Measurements from ENCODE around the gene RPS16. TPM values are rescaled to one million over a fixed set of nuclear protein-coding genes. Genes with fewer than 3 reads are reported as not detected.

Gene RPS16
- total RNA-seq, 1 donor from 2014 or later, result 1,453 TPM

DNA sequence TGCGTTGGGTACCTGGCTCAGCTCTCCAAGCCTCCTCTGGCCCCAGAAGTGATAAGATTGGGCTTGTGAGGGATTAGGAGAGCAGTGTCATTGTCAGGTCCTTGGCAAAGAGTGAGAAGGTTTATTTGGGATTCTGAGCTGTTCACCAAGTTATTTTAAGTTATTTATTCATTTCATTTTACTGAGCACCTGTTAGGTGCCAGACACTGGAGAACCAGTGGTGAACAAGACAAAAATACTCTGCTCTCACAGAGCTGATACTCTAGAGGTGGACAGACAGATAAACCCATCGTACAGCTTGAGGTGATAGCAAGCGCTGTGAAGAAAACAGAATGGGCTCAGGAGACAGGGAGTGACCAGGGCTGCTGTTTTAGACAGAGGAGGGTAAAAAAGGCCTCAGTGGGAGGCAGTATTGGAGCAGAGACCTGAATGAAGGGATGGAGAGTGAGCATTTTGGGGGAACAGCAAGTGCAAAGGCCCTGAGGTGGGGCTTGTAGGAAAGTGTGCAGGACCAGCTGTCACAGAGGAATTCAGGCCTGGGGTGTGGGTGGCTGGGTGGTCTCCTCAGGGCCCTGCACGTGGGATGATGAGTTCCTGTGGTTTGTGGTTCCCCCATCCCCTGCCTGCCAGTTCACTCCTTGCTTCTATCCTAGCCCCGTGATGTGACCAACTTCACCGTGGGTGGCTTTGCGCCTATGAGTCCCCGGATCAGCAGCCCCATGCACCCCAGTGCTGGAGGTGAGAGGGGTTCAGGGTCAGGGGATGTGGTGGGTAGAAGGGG, 36.2 kb upstream of the RPS16 start:
- H3K4me1 ChIP-seq, result no peaks in the 10 kb centered on the region
- H3K9me3 ChIP-seq, result no peaks in the 10 kb centered on the region
- H3K36me3 ChIP-seq, result peaks cover 89 to 98% of the 10 kb centered on the region in 2 donors
- no peak overlapping the region for H3K27ac ChIP-seq
- no peak overlapping the region for H3K4me3 ChIP-seq
- TF ChIP-seq, protein P1, sequence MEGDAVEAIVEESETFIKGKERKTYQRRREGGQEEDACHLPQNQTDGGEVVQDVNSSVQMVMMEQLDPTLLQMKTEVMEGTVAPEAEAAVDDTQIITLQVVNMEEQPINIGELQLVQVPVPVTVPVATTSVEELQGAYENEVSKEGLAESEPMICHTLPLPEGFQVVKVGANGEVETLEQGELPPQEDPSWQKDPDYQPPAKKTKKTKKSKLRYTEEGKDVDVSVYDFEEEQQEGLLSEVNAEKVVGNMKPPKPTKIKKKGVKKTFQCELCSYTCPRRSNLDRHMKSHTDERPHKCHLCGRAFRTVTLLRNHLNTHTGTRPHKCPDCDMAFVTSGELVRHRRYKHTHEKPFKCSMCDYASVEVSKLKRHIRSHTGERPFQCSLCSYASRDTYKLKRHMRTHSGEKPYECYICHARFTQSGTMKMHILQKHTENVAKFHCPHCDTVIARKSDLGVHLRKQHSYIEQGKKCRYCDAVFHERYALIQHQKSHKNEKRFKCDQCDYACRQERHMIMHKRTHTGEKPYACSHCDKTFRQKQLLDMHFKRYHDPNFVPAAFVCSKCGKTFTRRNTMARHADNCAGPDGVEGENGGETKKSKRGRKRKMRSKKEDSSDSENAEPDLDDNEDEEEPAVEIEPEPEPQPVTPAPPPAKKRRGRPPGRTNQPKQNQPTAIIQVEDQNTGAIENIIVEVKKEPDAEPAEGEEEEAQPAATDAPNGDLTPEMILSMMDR (IDR thresholded peaks at IDR 0.05), result no peak
- DNase-seq (ENCODE audit: low spot score in 2 of 2), result no peak
- H3K27me3 ChIP-seq, result no peaks in the 10 kb centered on the region
- intact Hi-C loops (cut with DNase I), result no loop called here

DNA sequence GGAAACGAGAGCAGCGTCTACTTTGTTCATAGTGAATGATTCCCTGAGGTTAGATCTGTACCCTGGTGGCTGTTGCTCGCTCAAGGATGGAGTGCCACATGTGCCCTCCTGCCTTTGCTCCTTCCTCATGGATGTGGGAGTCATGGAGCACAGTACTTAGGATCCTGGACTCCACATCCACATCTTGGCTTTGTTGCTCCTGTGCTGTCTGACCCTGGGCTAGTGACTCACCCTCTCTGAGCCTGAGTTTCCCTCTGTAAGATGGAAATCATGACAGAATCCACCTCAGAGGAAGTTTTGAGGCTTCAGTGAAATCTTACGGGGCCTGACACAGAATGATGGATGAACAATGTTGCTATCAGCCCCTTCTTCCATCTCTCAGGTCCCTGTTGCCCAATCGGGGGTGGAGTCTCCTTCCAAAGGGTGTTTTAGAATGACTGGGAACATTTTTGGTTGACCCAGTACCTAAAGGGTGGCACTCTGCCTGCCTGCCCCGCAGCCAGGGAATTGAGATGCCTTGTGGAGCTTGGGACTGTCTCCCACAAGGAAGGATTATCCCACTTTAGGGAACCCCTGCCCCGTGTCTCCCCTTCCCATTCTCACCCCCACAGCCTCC, 35.1 kb upstream of the RPS16 start:
- H3K27ac ChIP-seq, result no peak overlapping the region
- DNase-seq (ENCODE audit: low spot score in 2 of 2), result no peak
- no peaks in the 10 kb centered on the region for H3K27me3 ChIP-seq
- intact Hi-C loops (cut with DNase I), result no loop called here
- no peak overlapping the region for H3K4me3 ChIP-seq
- no peaks in the 10 kb centered on the region for H3K4me1 ChIP-seq
- H3K36me3 ChIP-seq, result peaks cover 94 to 100% of the 10 kb centered on the region in 2 donors
- TF ChIP-seq, protein P1 (IDR thresholded peaks at IDR 0.05), result no peak
- H3K9me3 ChIP-seq, result no peaks in the 10 kb centered on the region

DNA sequence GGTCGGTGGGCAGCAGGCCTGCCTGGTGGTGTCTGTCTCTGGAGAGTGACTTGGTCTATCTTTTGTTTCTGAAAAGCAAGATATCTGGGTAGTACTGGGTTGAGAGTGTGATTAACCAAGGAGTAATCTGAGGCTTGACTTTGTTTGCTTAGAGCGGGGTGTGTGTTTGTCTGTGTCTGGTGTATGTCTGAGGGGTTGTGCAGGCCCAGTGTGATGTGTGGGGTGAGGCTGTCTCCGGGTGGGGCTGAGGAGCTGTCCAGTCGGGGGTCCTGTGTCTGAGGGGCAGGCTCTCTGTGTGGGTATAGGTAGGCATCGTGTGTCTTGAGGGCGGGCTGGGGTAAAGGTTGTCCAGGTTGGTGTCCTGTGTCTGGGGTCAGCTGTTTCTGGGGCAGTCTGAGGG, 33.8 kb upstream of the RPS16 start:
- H3K36me3 ChIP-seq, result peaks cover 97 to 100% of the 10 kb centered on the region in 2 donors
- no peaks in the 10 kb centered on the region for H3K4me1 ChIP-seq
- DNase-seq (ENCODE audit: low spot score in 2 of 2), result no peak
- no peak overlapping the region for H3K27ac ChIP-seq
- no peaks in the 10 kb centered on the region for H3K27me3 ChIP-seq
- H3K4me3 ChIP-seq, result no peak overlapping the region
- TF ChIP-seq, protein P1 (IDR thresholded peaks at IDR 0.05), result no peak
- intact Hi-C loops (cut with DNase I), result no loop called here
- H3K9me3 ChIP-seq, result no peaks in the 10 kb centered on the region

DNA sequence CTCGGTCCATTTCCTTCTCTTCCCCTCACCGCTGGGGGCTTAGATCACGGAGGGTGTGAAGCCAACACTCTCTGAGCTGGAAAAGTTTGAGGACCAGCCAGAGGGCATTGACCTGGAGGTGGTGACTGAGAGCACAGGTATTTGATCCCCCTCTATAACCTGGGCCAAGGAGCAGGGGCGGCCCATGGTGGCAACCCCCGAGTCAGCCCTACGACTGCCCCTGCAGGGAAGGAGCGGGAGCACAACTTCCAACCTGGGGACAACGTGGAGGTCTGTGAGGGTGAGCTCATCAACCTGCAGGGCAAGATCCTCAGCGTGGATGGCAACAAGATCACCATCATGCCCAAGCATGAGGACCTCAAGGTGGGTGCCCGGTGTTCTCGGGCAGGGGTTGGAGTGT, 33.3 kb upstream of the RPS16 start:
- Histone ChIP-seq H3K36me3 (peaks cover 96 to 100% of the 10 kb centered on the region in 2 donors), H3K9me3 (no peaks in the 10 kb centered on the region), H3K4me3 (no peak overlapping the region), H3K4me1 (no peaks in the 10 kb centered on the region), H3K27ac (no peak overlapping the region), H3K27me3 (no peaks in the 10 kb centered on the region)
- TF ChIP-seq, protein P1 (IDR thresholded peaks at IDR 0.05), result no peak
- DNase-seq (ENCODE audit: low spot score in 2 of 2), result no peak
- intact Hi-C loops (cut with DNase I), result no loop called here

DNA sequence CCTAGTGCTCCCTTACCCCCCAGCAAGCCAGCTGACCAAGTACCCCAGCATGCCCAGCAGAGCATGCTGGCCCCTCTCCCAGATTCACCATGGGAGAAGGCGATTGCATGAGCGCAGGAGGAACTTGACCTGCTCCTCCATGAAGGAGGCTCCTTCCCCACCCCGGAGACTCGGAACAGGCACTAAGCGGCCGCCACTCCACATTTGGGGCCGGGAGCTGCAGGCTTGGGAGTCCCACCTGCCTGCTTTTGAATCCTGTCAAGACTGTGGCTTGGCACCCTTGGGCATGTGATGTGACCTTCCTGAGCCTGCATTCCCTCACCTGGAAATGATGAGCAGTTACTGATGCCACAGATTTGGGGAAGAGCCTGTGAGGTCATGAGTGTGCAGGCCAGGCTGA, 32.2 kb upstream of the RPS16 start:
- intact Hi-C loops (cut with DNase I), result no loop called here
- peaks cover 87 to 96% of the 10 kb centered on the region in 2 donors for H3K36me3 ChIP-seq

More for the DNA sequence above, 32.2 kb upstream of the RPS16 start:
- Histone ChIP-seq H3K9me3 (no peaks in the 10 kb centered on the region), H3K4me1 (no peaks in the 10 kb centered on the region), H3K27ac (no peak overlapping the region), H3K27me3 (no peaks in the 10 kb centered on the region), H3K4me3 (no peak overlapping the region)
- no peak for DNase-seq (ENCODE audit: low spot score in 2 of 2)
- TF ChIP-seq, protein P1 (IDR thresholded peaks at IDR 0.05), result no peak
